ENCODE measurements around the gene RAB3IL1.

The RAB3IL1 gene

GRCh38 chr11:61890529-61891330 is 26.6 kb downstream of the RAB3IL1 start (continued):
- TF ChIP-seq ZNF280C (tag by site-specific recombination; IDR thresholded peaks at IDR 0.05) (no peak), MZF1 (tag by site-specific recombination; IDR thresholded peaks at IDR 0.05; ENCODE audit: borderline replicate concordance) (no peak), ZNF639 (tag by site-specific recombination; IDR thresholded peaks at IDR 0.05) (no peak), ZNF112 (tag by site-specific recombination; IDR thresholded peaks at IDR 0.05) (no peak), ZNF2 (tag by site-specific recombination; IDR thresholded peaks at IDR 0.05) (no peak), ZNF561 (tag by site-specific recombination; IDR thresholded peaks at IDR 0.05; ENCODE audit: borderline replicate concordance) (no peak), ZNF391 (tag by site-specific recombination; IDR thresholded peaks at IDR 0.05; ENCODE audit: borderline replicate concordance, low read depth) (no peak), ZFP3 (tag by site-specific recombination; IDR thresholded peaks at IDR 0.05; ENCODE audit: low read depth) (no peak), KLF10 (tag by site-specific recombination; IDR thresholded peaks at IDR 0.05) (peak; percentile 64; the same call in 1 of the 2 replicates), MEIS1 (CRISPR knock-in tag; IDR thresholded peaks at IDR 0.05; ENCODE audit: borderline replicate concordance) (no peak), ZNF664 (tag by site-specific recombination; IDR thresholded peaks at IDR 0.05) (no peak), ZNF624 (tag by site-specific recombination; IDR thresholded peaks at IDR 0.05) (no peak), ZNF747 (tag by site-specific recombination; IDR thresholded peaks at IDR 0.05) (no peak), ZNF791 (tag by site-specific recombination; IDR thresholded peaks at IDR 0.05) (no peak), ZNF580 (tag by site-specific recombination; IDR thresholded peaks at IDR 0.05) (no peak), ZNF280D (tag by site-specific recombination; IDR thresholded peaks at IDR 0.05) (no peak), ZNF394 (tag by site-specific recombination; IDR thresholded peaks at IDR 0.05; ENCODE audit: borderline replicate concordance) (no peak), TRIM28 (IDR thresholded peaks at IDR 0.05; ENCODE audit: borderline replicate concordance, low read length) (no peak), ZNF221 (tag by site-specific recombination; IDR thresholded peaks at IDR 0.05; ENCODE audit: borderline replicate concordance) (no peak), ZNF133 (tag by site-specific recombination; IDR thresholded peaks at IDR 0.05) (no peak), ZNF704 (tag by site-specific recombination; IDR thresholded peaks at IDR 0.05) (no peak), SP7 (tag by site-specific recombination; IDR thresholded peaks at IDR 0.05) (0 out of 2 replicates have a peak, but pooled peaks have one; percentile 25), ZNF423 (tag by site-specific recombination; IDR thresholded peaks at IDR 0.05) (no peak)
- TF ChIP-seq, protein P1, sequence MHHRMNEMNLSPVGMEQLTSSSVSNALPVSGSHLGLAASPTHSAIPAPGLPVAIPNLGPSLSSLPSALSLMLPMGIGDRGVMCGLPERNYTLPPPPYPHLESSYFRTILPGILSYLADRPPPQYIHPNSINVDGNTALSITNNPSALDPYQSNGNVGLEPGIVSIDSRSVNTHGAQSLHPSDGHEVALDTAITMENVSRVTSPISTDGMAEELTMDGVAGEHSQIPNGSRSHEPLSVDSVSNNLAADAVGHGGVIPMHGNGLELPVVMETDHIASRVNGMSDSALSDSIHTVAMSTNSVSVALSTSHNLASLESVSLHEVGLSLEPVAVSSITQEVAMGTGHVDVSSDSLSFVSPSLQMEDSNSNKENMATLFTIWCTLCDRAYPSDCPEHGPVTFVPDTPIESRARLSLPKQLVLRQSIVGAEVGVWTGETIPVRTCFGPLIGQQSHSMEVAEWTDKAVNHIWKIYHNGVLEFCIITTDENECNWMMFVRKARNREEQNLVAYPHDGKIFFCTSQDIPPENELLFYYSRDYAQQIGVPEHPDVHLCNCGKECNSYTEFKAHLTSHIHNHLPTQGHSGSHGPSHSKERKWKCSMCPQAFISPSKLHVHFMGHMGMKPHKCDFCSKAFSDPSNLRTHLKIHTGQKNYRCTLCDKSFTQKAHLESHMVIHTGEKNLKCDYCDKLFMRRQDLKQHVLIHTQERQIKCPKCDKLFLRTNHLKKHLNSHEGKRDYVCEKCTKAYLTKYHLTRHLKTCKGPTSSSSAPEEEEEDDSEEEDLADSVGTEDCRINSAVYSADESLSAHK (tag by site-specific recombination; IDR thresholded peaks at IDR 0.05) = no peak
- TF ChIP-seq, protein P2, sequence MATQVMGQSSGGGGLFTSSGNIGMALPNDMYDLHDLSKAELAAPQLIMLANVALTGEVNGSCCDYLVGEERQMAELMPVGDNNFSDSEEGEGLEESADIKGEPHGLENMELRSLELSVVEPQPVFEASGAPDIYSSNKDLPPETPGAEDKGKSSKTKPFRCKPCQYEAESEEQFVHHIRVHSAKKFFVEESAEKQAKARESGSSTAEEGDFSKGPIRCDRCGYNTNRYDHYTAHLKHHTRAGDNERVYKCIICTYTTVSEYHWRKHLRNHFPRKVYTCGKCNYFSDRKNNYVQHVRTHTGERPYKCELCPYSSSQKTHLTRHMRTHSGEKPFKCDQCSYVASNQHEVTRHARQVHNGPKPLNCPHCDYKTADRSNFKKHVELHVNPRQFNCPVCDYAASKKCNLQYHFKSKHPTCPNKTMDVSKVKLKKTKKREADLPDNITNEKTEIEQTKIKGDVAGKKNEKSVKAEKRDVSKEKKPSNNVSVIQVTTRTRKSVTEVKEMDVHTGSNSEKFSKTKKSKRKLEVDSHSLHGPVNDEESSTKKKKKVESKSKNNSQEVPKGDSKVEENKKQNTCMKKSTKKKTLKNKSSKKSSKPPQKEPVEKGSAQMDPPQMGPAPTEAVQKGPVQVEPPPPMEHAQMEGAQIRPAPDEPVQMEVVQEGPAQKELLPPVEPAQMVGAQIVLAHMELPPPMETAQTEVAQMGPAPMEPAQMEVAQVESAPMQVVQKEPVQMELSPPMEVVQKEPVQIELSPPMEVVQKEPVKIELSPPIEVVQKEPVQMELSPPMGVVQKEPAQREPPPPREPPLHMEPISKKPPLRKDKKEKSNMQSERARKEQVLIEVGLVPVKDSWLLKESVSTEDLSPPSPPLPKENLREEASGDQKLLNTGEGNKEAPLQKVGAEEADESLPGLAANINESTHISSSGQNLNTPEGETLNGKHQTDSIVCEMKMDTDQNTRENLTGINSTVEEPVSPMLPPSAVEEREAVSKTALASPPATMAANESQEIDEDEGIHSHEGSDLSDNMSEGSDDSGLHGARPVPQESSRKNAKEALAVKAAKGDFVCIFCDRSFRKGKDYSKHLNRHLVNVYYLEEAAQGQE (tag by site-specific recombination; IDR thresholded peaks at IDR 0.05) = no peak
